OCI-LY1 (cell line): Measurements from ENCODE around the gene INPP5J.

Experiments
- EZH2 ChIP-seq: fragments of 200-600 bp; sonication (generic), shearing (Covaris generic); IDR thresholded peaks from 2 replicates; pipeline ENCODE4 v1.8.0; 2017; ENCODE audit warnings: borderline replicate concordance, mixed run types, mild to moderate bottlenecking, antibody characterized with exemption, low read length, moderate library complexity, mixed read lengths
- TF ChIP-seq, protein P1 (sequence below): fragments of 200-600 bp; sonication (generic), shearing (Covaris generic); IDR thresholded peaks from 2 replicates; pipeline ENCODE4 v1.5.1; 2017; ENCODE audit warnings: mild to moderate bottlenecking, antibody characterized with exemption, low read length, moderate library complexity, mixed read lengths

DNA sequence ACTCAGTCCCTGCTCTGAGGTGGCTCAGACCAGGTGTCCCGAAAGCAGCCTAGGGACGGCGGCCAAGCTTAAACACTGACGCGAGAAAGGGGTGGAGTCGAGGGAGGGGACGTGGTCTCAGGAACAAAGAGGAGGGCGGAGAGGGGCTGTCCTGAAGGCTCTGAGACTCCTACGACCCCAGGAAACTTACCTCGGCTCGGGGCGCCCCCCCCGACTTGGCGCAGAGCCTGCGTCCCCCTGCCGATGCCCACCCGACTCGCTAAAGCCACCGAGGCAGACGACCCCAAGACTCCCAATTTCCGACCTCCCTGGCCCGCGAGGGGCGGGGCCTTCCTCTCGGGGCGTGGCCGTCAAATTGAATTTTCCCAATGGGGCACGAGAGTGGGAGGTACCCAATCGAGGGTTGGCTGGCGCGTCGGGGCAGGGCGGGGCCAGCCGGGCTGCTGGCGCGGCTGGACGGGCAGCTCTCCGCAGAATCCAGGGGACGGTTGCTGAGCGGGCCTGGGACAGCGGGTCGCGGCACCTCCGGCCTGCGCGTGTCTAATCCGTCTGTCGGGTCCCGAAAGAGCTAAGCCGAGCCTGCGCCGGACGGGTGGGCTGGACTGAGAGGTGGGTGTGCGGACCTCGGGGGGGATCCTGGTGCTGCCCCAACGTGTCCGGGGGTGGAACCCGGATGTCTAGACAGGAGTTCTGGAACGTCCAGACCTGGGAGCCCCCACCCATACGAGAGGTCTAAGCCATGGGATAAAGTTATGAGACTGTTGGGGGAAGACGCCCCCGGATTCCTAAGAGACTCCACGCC lies 41.7 kb upstream of the INPP5J start, which contains the start of gene SMTN:
- TF ChIP-seq, protein P1, sequence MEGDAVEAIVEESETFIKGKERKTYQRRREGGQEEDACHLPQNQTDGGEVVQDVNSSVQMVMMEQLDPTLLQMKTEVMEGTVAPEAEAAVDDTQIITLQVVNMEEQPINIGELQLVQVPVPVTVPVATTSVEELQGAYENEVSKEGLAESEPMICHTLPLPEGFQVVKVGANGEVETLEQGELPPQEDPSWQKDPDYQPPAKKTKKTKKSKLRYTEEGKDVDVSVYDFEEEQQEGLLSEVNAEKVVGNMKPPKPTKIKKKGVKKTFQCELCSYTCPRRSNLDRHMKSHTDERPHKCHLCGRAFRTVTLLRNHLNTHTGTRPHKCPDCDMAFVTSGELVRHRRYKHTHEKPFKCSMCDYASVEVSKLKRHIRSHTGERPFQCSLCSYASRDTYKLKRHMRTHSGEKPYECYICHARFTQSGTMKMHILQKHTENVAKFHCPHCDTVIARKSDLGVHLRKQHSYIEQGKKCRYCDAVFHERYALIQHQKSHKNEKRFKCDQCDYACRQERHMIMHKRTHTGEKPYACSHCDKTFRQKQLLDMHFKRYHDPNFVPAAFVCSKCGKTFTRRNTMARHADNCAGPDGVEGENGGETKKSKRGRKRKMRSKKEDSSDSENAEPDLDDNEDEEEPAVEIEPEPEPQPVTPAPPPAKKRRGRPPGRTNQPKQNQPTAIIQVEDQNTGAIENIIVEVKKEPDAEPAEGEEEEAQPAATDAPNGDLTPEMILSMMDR = 0 out of 2 replicates have a peak, but pooled peaks have one; percentile 25
- no peak for TF ChIP-seq EZH2
